Ramos (cell line): ENCODE data around the gene PCDHA3.

Source experiments
- in situ Hi-C: fragments of 300-500 bp; cut with MboI; formaldehyde crosslinking; loops from one replicate; pipeline ENCODE4 v1.14.3; 2022; ENCODE audit warnings: low sequenced_read_pairs; ENCODE audit not compliant: unreplicated experiment

Gene PCDHA3

GRCh38 chr5:140849831-140850634 lies 49.2 kb downstream of the PCDHA3 start:
- in situ Hi-C loops, result loop anchor here (10.0 kb wide), 1 partner anchor 195 kb away; no protein-coding TSS in a partner anchor
